DMS53 (cell line): ENCODE measurements around the gene SRBD1.

Experiments used
- DNase-seq: peaks from one replicate; lab custom pipeline; 2025; lab: John Stamatoyannopoulos, UW

Gene SRBD1

DNA sequence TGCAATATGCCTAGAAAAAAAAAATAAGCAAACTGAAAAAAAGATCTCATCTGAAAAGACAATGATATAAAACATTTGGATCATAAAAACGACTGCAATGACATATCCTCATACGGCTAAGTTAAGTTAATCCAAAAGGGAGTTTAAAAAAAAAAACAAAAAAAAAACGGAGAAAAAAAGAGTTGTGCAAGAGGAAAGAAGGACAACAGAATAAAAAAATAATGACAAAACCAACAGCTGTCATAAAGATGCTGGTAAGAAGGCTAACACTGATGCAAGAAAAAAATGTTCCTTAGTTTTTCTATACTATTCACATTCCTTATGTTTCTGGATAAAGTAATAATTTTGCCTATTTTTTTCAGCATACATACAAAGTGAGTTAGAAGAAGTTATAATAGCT is 192.5 kb downstream of the SRBD1 start:
- DNase-seq = no peak

DNA sequence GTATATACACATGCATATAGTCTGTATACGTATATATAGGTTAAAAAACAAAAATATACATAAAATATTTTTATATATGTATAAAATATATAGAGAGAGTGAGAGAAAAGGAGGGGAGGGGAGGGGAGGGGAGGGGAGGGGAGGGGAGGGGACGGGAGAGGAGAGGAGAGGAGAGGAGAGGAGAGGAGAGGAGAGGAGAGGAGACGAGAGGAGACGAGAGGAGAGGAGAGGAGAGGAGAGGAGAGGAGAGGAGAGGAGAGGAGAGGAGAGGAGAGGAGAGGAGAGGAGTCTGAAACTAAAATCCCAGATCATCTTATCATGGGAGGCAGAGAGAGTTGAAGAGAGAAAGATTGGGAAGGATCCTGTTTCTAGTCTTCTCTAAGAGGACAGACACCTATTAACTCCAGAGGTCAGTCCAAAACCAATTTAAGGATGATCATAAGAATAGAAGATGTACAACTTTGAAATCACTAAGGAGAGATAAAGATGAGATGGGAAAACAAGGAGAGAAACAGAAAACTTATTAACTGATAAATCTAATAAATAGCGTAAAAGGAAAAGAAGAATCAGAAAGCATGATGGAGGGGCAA is 195.4 kb downstream of the SRBD1 start:
- no peak for DNase-seq

DNA sequence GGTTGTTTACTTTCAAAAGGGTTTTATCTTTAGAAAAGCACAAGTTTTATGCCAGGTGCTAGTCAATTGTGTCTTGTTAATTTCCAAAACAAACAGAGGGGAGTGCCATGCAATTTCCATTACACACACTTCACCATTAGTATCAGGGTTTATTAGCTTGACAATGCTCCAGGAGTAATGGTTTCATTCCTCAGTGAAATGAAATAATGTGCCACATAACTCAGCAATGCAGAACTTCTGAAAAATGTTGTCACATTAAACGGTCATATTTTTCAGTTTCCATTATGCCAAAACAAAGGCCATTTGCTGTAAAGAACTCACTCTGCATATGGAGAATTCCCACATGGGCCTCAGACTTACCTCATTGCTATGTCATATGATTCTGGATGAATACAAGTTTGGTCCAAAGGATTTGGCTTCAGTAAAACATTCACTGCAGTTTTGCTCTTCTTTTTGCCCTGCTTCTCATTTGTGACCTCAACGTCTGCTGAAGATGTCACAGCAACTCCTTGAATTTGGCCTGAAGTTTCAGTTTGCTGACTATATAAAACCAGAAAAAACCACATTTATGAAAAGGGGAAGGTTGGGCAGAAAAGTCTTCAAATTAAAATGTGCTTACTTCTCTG is 198.2 kb downstream of the SRBD1 start:
- DNase-seq = no peak

DNA sequence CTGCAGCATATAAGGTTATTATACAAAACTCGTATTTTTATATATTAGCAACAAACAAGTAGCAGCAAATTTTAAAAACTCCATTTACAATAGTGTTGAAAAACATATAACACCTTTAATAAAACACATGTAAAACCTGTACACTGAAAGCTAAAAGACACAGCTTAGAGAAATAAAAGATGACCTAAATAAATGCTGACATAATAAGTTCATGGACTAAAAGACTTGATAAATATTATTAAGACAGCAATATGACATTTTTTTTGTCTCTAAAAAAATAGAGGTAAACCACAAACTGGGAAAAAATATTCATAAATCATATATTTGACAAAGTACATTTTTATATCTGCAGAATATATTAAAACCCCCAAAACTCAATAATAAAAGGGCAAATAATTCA is 201.4 kb downstream of the SRBD1 start:
- no peak for DNase-seq

DNA sequence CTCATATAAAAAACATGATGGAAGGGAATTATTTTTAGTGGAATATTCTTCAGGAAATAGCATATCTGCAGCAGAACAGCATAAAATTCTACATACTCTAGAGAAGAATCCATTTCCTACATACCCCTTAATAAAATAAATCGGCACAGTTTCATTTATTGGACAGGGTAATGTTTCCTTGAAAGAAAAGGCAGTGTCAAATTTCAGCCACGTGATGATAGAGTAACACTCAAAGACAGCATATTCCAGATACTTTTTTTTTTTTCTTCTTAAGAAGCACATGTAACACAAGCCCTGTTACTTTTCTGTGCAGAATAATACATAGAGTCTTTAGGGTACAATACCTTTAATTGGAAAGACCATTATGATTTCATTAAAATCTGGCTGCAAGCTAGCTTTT is 204.4 kb downstream of the SRBD1 start:
- DNase-seq = peak; percentile 8

DNA sequence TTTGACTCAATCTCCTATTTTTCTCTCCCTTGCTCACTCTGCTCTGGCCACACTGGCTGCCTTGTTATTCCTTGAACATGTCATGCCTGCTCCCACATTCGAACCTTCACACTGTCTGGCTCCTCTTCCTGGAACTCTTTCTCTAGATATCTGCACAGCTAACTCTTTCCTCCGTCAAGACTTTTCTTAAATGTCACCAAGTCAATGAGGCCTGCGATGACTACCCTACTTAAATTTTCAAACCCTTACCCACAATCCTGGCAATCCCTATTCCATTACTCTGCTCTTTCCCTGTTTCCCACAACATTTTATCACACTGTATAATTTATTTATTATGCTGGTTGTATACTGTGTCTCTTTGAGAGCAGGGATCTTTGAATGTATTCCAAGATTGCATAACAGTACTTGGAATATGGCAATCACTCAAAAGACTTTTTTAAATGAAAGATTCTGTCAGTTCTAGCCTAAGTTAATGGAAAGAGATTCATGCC is 206.2 kb downstream of the SRBD1 start:
- no peak for DNase-seq

DNA sequence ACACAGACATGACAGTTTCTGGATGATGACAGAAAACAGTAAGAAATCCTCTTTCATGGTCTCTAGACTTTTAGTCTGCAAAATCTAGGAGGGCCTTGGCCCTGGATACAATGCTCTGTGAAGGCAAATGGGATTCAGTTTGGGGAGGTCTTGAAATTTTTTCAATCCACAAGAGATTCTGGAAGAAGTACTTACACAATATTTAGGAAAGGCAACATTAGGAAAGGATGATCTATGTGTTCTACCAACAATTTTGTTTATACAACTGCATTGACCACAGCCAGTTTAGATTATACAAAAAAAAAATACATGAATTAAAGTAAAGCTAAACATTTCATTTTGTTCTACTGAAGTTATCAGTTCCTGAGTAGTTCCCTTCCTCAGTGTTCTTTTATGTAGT is 208.0 kb downstream of the SRBD1 start:
- no peak for DNase-seq

DNA sequence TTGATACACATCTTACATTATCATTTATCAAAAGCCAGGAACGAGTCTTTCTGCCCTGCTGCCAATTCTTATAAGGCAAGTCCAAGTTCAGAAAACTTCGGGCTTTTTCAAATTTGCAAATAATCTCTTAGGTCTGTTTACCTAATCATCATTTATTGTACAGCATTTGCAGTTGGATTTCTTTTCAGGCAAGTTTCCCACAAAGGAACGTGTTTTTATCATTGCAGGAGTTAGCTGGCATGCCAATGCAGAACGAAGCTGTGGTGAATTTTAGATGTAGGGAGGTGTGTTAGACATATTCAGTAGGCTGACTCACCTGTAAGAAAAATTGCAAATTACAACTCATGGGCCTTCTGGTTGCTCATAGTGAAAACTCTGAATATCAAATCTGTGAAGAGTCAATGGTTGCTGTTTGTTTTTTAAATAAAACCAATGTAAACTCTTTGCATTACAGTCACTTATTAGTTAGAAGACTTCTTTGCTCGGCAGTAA is 209.6 kb downstream of the SRBD1 start:
- no peak for DNase-seq

DNA sequence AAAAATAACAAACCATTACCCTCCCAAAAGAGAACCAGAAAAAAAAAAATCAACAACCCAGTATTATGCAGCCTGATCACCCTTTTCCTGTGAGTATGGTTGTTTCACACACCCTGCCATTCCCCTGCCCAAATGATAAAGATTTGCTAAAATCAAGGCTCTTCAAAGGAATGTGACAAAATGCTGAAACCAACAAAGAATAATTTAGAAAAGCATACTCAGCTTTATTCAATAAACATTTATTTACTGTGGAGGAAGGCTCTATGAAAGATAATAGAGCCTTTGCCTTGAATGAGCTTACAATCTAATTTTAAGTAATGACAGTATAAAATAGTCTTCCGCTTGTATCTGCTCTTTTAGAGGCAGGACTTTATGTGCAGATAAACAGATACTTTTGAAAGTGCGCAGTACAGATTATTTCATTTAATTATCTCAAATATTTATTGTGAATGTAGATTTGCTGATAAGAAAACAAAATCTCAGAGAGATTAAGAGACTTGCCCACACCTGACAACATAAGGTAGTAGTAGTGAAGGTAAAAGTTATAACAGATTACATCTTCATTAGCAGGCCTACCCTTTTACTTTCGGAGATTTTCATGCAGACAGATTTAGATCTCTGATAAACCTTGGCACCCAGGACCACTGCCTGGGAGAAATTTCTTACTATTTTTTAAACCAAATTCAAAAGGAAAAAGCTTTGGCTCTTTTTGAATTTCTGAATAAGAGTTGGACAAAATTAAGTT is 211.9 kb downstream of the SRBD1 start:
- DNase-seq = no peak

DNA sequence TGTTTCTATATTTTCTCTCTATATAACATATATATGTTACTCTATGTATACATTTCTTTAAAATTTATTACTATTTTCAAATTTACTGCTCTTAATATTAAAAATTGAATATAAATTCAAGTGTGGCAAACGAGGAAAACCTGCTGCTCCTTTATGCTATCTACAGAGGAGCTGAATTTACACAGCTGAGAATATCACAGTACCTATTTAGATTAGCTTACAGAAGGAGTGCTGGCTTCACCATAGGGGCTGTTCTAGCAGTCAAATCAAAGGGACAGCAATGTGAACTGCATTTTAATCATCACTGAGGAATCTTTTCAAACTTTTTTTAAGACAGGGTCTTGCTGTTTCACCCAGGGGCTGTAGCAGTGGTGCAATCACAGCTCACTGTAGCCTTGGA is 213.8 kb downstream of the SRBD1 start:
- DNase-seq = no peak

DNA sequence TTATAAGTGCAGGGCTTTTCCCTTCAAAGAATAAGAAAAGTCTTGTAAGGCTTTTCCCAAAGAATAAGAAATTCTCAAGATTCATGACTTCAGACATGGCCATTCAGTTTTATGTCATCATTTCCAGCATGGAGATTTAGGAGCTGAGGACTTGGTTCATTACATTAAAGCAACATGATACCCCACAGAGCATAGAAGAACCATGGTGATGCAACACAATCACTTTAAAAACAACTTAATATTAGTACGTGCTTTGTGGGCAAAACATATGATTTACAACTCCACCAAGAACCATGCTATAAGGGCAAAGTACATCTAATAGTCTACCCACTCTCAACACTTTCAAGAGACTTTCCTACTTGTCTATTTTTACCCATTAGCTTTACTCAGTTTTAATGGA is 214.4 kb downstream of the SRBD1 start:
- DNase-seq = no peak

DNA sequence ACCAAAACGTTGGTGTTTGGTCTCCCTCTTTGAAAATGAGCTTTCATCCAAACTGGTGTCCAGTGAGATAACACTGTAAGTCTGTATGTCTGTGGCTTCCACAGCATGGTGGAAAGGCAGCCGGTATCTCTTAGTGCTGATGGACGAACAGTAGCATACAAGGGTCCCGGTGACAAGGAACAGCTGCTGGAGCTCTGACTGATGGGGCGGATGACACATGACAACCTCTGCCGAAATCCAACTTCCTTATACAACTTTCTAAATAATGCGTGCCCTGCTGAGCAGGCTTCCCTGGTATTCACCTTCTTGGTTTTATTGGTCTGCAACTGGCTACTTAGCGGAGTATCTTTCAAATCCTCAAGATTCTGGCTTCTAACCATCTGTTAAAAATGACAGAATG is 216.2 kb downstream of the SRBD1 start:
- DNase-seq = no peak

DNA sequence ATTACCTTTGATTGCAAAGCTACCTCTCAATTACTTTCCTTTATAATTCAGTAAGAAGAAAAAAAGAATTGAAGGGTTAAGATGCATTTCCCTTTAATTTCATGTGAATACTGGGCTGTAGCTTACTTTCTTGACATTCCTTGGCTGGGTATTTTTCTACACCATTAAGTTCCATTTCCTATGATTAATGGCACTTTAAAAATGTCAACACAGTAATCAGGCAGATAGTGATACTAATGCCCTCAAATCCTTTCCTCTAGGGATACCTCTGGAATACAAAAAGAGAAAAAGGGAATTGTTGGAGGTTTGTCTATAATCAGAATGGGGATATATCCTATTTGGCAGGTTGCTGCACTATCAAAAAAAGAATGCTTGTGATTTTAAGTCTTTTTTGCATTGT is 216.9 kb downstream of the SRBD1 start:
- DNase-seq = no peak

DNA sequence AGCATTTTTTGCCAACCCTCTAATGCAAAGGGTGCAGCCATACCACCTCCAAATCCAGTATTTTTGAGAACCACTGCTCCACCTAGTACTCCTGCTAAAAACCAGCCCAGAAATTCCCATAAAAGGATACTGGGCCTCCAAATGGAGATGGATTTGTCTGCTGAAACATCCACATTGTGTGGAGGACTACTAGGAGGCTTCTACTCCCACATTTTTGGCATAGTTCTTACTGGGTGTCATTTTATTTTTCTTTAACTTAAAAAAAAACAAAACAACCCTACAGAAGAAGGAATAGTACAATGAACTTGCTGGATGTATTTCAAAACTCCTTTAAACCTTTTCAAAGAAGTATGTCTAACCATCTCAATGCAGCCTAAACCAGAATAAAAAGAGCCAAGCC is 219.2 kb downstream of the SRBD1 start:
- DNase-seq = no peak

DNA sequence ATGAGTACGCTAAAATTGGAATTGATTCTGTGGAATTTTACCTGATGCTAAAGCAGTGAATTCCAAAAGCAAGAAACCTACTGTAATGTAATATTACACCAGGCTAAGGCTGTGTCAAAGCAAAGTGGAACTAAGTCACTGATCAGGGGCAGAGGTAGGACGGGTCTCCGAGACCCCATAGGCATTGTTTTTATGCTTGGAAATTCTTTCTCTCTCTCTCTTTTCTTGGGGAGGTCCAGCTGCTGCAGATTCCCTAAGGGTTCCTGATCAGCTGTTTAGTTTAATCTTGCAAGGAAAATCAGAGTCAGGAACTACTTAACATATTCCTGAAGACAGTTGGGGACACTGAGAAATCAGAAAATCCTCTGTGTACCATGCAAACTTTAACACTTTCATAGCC is 220.2 kb downstream of the SRBD1 start:
- no peak for DNase-seq

DNA sequence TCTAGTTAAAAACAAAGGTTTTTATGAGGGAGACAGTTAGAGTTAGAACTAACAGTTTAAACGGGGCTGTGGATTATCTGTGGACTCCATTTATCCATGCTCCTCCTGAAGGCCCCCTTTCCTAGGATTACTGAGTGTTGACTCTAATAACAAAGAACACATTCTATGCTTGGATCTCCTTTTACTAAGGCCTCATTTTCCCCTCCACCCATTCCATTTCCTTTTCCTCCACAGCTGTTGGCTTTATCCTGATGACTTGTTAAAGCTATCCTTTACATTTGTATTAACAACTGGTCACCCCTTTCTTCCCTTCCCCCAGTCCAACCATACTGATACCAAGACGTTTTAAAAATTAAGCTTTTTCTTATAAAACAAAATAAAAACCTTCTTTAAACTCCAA is 220.6 kb downstream of the SRBD1 start:
- no peak for DNase-seq

DNA sequence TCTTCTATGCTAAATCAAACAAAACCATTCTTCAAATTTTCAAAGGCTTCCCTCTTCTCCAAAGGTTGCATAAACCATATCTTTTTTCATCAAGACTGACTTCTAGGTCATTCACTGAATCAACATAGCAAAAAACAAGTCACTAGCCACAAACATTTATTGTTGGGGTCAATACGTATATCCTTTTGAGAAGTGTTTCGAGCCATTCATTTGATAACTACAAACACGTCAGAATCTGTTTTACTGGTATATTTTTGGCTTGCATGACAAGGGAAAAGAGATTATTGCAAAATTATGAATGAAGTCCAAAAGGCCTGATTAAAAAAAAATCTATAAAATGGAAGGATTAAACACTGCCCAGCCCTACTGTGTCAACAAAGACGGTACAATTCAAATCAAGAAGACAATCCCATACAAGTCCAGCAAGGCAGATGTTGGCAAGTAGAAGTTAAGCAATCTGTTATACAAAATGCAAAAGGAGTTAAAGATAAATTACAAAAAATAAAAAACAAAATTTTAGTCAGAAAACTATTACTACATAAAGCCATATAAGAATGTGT is 222.4 kb downstream of the SRBD1 start:
- no peak for DNase-seq

DNA sequence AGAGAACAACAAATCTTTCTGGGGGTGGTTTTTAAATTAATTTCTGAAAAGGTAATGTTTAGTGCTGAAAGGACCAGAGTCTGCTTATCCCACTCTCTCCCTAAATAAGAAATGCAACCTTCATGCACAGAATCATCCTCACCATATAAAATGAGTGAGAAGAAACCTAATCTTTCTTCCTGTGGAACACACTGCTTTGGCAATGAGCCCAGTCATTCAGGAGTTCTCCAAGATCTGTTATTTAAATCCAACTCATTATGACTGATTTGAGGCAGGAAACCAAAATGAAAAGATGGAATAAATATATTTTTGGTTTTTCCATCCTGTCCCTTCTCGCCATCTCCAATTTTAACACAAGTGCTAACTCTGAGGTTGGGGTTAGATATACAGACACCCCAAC is 228.3 kb downstream of the SRBD1 start:
- no peak for DNase-seq

DNA sequence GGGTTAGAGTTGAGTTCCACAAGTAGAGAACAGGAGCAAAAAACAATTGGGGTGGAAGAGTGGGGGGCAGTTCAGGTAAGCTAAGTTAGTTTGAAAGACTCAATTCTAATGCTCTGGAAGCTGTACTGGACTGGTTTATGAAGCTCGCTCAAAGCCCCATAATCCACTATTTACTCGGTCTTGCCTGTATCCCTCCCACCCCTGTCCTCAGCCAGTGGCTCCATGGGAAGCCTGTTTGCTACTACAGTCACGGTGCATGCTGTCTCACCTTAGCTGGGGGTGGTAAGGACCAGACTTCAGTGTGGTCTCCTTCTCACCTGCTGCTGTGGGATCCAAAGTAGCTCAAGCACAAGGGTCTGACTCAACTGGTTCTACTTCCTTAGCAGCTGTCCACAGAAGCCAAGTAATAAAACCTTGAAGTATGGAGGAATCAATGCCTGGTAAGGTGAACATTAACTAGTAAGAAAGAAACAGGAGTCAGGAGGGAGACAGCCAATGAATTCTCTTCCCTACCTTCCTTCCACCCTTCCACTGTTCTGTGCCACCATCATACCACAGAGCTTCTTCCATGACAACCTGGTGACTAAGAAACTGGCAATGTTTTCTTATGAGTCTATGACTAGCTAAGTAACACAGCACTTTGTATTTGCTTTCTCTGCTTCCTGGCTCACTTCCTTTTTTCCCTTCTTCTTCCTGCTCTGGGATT is 230.8 kb downstream of the SRBD1 start:
- peak; percentile 56 for DNase-seq

DNA sequence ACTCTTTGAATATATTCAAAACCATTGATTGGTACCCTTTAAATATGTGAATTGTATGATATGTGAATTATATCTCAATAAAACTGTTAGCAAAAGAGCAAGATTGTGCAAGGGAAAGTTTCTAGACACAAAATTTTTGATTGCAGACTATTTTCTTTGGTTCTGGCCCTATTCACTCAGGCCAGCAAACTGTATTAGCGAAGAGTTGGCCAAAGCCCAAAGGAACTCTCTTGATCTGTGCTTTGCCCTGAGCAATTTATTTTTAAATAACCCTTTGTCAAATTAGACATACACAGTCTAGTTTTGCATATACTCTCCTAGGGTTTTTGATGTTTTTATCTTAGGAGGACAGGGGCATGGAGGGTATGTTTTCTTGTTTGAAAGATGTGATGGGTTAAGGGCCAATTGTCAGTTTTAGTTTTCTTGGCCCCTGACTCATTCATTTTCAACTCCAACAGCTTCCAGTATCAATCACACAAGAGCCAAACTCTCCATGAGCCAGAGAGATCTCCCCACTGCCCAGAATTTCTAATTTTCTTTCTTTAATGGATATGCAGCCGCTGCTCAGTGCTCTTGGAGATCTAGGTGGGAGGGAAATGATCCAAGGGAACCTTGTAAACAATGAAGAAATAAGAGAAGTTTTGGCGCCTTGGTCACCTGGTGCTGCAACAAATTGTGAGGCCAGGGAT is 231.5 kb downstream of the SRBD1 start:
- DNase-seq = no peak

DNA sequence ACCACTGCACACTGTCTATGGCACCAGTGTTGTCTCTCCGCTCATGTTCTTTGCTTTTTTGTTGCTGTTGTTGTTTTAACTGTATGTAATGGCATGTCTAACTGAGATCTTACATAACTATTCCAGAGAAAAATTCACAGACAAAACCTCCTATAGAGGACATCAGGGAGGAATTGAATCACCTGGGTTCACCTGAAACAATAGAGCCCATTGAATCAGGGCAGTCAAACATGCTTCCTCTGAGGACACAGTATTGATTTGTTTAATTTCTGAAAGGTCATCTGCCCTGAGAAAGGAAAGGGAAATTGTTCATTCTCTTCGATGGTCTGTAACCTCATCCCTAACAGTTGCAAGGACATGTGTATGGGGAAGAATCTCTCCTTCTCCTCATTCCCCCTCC is 237.5 kb downstream of the SRBD1 start:
- DNase-seq = no peak

DNA sequence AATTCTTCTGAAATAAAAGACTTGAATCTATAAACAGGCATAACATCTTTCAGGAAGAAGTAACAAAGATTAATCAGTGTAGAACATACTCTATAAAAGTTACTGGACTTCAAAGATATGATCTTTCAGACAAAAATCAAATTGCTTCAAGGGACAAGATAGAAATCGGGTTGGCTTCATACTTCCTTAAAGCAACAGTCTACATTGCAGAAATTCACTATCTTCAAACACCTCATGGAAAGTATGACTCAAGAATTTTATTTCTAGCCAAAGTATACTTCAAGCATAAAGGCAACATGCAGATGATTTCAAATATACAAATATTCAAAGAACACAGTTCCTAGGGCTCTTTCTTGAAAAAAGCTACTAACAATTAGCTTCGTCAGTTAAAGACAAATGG is 240.7 kb downstream of the SRBD1 start:
- no peak for DNase-seq
